ENCODE data around the gene TMEM62. TPM values are rescaled to one million over a fixed set of nuclear protein-coding genes. Genes with fewer than 3 reads are reported as not detected.
A peak's percentile ranks its signal among the peaks of the same experiment; 100 is the strongest.
"Not testable (repeated sequence)": the region's sequence is repeated elsewhere in the genome, so short reads cannot be mapped to it uniquely, and the experiment has no call there.

Gene TMEM62
- total RNA-seq, 1 donor from 2014 or later: 16.6 TPM

GRCh38 chr15:43125100-43125661, 8.2 kb upstream of the TMEM62 start:
- no peak for DNase-seq

- DNase-seq: no peak
Observed at GRCh38 chr15:43126356-43126755, 7.0 kb upstream of the TMEM62 start.

- peak; percentile 17 for DNase-seq
Observed at GRCh38 chr15:43127752-43128151, 5.6 kb upstream of the TMEM62 start.

GRCh38 chr15:43128174-43128979, 5.0 kb upstream of the TMEM62 start:
- not testable (repeated sequence) for DNase-seq

GRCh38 chr15:43128980-43129335, 4.4 kb upstream of the TMEM62 start:
- no peak for DNase-seq

- DNase-seq: peak; percentile 3
Observed at GRCh38 chr15:43132830-43133429, 456 bp upstream of the TMEM62 start.

- DNase-seq: peak; percentile 3
Observed at GRCh38 chr15:43134157-43134635, 810 bp downstream of the TMEM62 start.

GRCh38 chr15:43135351-43135750, 2.0 kb downstream of the TMEM62 start:
- DNase-seq: no peak

- no peak for DNase-seq
Observed at GRCh38 chr15:43143203-43143941, 10.0 kb downstream of the TMEM62 start.

GRCh38 chr15:43144512-43144911, 11.1 kb downstream of the TMEM62 start:
- DNase-seq: no peak

GRCh38 chr15:43146184-43146583, 12.8 kb downstream of the TMEM62 start:
- DNase-seq: no peak

GRCh38 chr15:43150191-43150929, 17.0 kb downstream of the TMEM62 start:
- DNase-seq: no peak

- no peak for DNase-seq
Observed at GRCh38 chr15:43151688-43152087, 18.3 kb downstream of the TMEM62 start.

GRCh38 chr15:43153269-43153668, 19.9 kb downstream of the TMEM62 start:
- no peak for DNase-seq

- no peak for DNase-seq
Observed at GRCh38 chr15:43165801-43166325, 32.5 kb downstream of the TMEM62 start.

- not testable (repeated sequence) for DNase-seq
Observed at GRCh38 chr15:43167261-43167660, 33.9 kb downstream of the TMEM62 start.

GRCh38 chr15:43168192-43169107, 35.1 kb downstream of the TMEM62 start:
- no peak for DNase-seq

GRCh38 chr15:43169888-43170287, 36.5 kb downstream of the TMEM62 start:
- no peak for DNase-seq

GRCh38 chr15:43175656-43176309, 42.4 kb downstream of the TMEM62 start:
- DNase-seq: not testable (repeated sequence)

- DNase-seq: not testable (repeated sequence)
Observed at GRCh38 chr15:43177147-43177546, 43.8 kb downstream of the TMEM62 start.
